T-helper 1 cell treated with Interleukin-12 subunit alpha and Interleukin-12 subunit beta and Interleukin-4 antibody, amounts not matched to agents 30 μg/mL and 1 μg/mL, for 36 hours (primary cell): ENCODE measurements around the gene MEGF6.

ENCODE experiments used
- H3K27ac Mint-ChIP-seq: one replicate; pipeline ENCODE4 v1.8.0; 2021; ENCODE audit warnings: mild to moderate bottlenecking, mixed read lengths
- H3K27me3 Mint-ChIP-seq: one replicate; pipeline ENCODE4 v1.8.0; 2021; ENCODE audit warnings: low read depth, mixed read lengths
- H3K36me3 Mint-ChIP-seq: one replicate; pipeline ENCODE4 v1.8.0; 2021; ENCODE audit warnings: low read depth, mixed read lengths
- H3K4me1 Mint-ChIP-seq: one replicate; pipeline ENCODE4 v1.8.0; 2021; ENCODE audit warnings: low read depth, mixed read lengths
- H3K4me3 Mint-ChIP-seq: one replicate; pipeline ENCODE4 v1.8.0; 2021; ENCODE audit warnings: mild to moderate bottlenecking, moderate library complexity, mixed read lengths
- H3K9me3 Mint-ChIP-seq: one replicate; pipeline ENCODE4 v1.8.0; 2021; ENCODE audit warnings: mixed read lengths

Gene MEGF6

DNA sequence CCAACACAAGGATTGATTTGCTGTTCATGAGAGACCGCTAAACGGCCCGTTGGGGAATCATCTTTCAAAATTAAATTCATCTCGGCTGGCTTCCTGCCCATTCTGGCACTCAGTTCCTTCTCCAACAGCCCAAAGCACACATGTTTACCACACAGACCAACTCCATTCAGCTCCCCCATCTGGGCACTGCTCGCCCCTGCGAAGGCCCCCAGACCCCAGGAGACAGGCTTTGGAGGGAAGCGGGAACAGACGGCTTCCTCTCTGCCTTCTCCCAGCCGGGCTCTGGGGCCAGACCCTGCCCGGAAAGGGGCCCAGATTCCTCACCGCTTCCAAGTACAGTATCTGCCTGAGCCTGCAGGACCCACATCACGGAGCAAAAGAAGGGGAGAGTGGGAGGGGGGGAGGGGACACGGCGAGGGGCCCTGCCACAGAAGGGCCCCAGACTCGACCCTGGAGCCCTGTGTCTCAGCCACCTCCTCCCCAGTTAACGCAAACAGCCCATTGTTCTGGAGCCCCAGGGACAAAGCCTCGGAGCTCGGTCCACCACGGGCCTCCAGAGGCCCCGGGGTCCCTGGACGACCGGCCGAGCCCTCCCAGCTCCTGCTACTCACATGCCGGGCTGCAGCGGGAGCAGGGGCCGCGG lies 660 bp downstream of the MEGF6 start:
- Mint-ChIP-seq H3K27me3 (peaks cover 32% of the 10 kb centered on the region), H3K36me3 (no peaks in the 10 kb centered on the region), H3K4me1 (no peaks in the 10 kb centered on the region), H3K9me3 (no peaks in the 10 kb centered on the region), H3K27ac (no peak overlapping the region), H3K4me3 (no peak overlapping the region)

DNA sequence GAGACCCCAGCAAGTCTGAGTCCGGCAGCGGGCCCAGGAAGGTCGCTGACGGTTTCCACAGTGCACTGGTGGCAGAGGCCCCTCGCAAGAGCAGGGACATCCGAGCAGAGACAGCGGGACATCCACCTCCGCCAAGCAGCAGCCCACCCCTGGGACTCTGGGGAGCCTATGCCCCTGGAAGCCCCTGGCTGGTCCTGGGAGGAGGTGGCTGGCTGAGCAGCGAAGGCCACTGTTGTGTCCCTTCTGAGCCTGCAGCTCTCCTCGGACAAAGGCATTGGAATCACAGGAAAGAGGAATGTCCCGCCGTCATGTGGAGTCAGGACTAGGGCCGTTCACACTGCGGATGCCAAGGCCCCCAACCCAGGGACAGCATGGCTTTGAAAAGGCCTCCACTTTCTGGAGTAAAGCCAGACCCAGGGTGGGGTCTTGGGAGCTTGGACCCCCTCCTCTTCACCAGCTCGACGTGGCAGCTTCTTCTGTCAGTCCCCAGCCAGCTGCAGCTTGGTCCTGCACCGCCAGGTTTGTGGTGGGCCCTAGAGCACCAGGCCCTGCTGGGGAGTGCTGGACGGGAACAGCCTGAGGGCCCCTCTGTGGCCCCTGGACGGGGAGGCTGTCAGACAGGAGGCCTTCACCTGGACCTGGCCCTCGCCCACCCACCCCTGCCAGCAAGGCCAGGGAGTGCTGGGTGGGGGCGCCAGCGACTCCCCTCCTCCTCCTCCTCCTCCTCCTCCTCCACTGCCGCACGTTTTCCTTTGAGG lies 1.4 kb downstream of the MEGF6 start:
- no peaks in the 10 kb centered on the region for H3K4me1 Mint-ChIP-seq
- no peaks in the 10 kb centered on the region for H3K9me3 Mint-ChIP-seq
- H3K36me3 Mint-ChIP-seq = no peaks in the 10 kb centered on the region
- H3K4me3 Mint-ChIP-seq = no peak overlapping the region
- H3K27me3 Mint-ChIP-seq = peaks cover 30% of the 10 kb centered on the region
- no peak overlapping the region for H3K27ac Mint-ChIP-seq

DNA sequence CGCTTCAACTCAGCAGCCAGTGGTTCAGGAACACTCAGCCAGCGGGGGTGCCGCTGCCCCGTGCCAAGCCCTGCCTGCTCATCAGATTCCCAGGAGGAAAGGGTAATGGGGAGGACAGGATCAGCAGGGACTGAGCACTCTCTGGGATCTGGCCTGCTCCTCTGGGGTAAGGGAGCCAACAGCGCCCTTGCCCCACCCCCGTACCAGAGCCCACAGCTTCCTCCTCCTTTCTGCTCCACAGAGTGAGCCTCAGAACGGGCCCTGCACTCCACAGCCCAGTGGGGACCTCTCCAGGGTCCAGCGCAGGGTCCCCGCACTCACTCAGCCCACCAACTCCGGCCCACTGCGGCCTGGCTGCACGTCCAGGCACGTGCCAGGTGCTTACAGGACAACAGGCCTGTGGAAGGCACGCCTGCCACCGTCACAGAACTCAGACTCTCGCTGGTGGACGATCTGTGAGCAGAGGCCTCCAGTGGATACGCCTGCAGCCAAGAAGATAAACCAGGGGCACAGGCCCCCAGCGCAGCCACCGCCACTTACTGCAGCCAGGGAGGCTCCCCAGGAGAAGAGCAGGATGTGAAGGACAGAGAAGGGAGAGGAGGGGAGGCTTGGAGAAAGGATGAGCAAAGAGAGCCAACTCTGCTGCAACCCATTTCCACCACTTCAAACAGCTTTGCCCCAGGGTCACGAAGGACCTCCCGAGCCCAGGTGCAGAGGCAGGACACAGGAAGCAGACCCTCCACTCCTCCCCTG lies 2.1 kb downstream of the MEGF6 start:
- no peaks in the 10 kb centered on the region for H3K4me1 Mint-ChIP-seq
- no peaks in the 10 kb centered on the region for H3K36me3 Mint-ChIP-seq
- peaks cover 24% of the 10 kb centered on the region for H3K27me3 Mint-ChIP-seq
- H3K4me3 Mint-ChIP-seq = no peak overlapping the region
- H3K27ac Mint-ChIP-seq = no peak overlapping the region
- no peaks in the 10 kb centered on the region for H3K9me3 Mint-ChIP-seq

DNA sequence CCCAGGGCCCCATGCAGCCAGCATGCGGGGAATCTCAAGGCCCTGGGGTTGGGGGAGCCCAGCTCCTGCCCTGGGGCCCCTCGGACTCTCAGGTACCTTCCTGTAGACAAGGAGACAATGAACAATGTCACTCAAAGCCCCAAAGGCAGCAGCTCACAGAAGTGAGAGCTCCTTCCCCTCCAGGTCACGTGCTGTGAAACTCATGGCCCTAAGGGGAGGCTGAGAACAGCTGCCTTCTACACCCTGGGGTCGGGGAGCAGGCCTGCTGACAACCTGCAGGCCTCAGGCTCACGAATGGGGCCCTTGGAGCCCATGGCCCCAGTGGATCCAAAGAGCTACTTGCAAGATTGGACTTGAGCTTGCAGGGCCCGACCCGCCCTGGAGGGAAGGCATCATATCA lies 3.2 kb downstream of the MEGF6 start:
- H3K4me3 Mint-ChIP-seq = no peak overlapping the region
- H3K9me3 Mint-ChIP-seq = no peaks in the 10 kb centered on the region
- H3K27me3 Mint-ChIP-seq = peaks cover 17% of the 10 kb centered on the region
- H3K4me1 Mint-ChIP-seq = no peaks in the 10 kb centered on the region
- H3K36me3 Mint-ChIP-seq = no peaks in the 10 kb centered on the region
- no peak overlapping the region for H3K27ac Mint-ChIP-seq

DNA sequence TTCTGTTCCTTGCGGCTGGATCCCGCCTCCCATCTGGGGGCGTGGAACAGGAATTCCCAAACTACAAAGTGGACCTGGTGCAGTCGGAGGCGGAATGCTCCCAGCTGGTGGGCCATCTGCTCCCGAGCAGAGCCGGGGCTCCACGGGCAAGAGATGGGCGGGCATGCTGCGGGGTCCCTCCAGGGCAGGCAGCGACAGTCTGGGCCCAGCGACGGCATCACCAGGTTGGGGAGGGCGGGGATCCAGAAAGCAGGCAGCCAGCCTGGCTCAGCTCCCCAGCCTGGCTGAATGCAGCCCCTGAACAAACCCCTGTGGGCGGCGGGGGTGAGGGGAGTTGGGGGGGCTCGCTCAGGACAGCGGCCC lies 3.6 kb downstream of the MEGF6 start:
- H3K4me3 Mint-ChIP-seq = no peak overlapping the region
- no peaks in the 10 kb centered on the region for H3K4me1 Mint-ChIP-seq
- no peaks in the 10 kb centered on the region for H3K9me3 Mint-ChIP-seq
- no peak overlapping the region for H3K27ac Mint-ChIP-seq
- H3K27me3 Mint-ChIP-seq = peaks cover 17% of the 10 kb centered on the region
- H3K36me3 Mint-ChIP-seq = no peaks in the 10 kb centered on the region

DNA sequence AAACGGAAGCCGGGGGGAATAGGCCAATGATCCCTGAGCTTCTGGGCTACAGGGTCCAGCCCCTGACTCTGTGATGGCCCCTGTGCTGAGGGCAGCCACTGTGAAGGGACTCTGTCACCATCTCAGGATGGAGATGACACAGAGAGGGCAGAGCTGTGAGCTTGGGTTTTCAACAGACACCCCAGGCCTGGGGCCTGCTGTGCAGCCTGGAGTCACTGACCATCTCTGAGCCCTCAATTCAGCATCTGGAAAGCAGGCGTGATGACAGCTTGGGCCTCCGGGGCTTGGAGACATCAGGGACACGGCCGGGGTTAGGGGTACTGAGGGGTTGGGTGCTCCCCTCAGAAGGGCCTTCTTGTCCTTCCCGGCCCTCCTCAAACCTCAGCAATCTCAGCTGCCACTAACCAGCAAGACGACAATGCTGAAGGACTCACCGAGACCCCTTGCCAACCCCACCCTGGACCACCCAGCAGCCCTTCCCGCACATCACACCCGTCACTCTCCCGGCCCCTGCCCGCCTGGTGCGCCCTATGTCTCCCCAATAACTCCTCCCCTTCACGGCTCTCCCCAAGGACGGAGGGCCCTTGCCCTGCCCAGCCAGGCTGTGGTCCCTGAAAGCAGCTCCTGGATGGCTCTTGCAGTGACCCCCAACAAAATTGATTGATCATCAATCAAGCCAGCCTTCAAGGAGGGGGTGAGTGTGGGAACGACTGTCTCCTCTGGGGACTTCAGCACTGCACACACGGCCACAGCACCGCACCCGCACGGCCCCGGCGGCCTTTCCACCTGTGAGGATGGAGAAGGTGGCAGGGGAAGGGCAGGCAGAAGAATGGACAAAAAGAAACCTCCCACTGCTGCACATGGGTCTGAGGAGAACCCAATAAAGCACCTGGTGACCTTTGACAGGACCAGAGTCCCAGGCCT lies 4.3 kb downstream of the MEGF6 start:
- H3K27me3 Mint-ChIP-seq = peaks cover 14% of the 10 kb centered on the region
- no peaks in the 10 kb centered on the region for H3K36me3 Mint-ChIP-seq
- no peaks in the 10 kb centered on the region for H3K4me1 Mint-ChIP-seq
- no peaks in the 10 kb centered on the region for H3K9me3 Mint-ChIP-seq
- no peak overlapping the region for H3K4me3 Mint-ChIP-seq
- H3K27ac Mint-ChIP-seq = no peak overlapping the region

DNA sequence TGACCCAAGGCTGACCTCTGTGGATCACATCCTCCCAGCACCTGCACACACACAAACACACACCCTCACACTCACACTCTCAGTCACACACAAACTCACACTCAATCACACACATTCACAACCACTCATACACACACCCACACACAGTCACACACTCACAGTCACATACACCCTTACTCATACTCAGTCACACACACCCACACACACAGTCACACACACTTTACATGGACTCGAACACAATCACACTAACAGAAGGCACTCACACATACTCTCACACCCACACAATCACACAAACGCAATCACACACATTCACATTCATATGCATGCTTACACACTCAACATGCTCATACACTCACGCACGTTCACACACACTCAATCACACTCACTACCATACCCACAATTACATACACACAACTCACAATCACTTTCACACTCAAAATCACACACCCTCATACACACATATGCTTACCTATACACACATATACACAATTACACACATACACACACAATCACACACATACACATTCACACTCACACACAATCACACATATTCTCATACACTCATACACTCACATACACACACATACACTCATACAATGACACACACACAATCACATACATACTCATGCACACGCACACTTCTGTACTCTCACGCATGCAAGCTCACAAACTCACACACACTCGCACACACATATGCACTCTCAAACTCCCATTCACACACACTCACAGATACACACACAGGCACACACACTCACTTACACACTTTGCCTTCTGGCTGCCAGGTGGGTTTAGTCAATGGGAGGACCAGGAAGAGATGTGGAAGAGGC lies 6.1 kb downstream of the MEGF6 start:
- no peak overlapping the region for H3K4me3 Mint-ChIP-seq
- H3K4me1 Mint-ChIP-seq = no peaks in the 10 kb centered on the region
- H3K27ac Mint-ChIP-seq = no peak overlapping the region
- H3K9me3 Mint-ChIP-seq = no peaks in the 10 kb centered on the region
- H3K27me3 Mint-ChIP-seq = peaks cover 4% of the 10 kb centered on the region
- no peaks in the 10 kb centered on the region for H3K36me3 Mint-ChIP-seq

DNA sequence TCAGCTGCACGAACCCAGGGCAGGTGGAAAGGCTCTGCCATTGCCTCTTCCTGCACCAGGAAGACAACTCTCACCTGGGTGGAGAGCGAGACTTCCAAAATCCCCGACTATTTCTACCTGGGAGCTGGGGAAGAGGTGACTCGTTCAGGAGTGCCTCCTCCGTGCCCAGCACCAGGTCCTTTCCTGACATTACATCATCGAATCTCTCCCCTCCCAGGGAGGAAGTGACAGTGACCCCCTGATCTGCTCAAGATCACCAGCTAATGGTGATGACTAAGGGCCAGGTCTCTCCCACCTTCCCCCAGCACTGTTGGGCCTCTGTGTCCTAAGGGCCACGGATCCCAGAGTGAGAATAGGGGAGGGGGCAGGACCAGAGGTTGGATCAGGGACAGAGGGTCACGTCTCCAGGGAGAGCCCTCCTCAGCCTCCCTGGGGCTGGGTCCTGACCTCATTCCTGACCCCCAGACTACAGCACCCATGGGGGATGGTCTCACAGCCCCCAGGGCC lies 6.8 kb downstream of the MEGF6 start:
- H3K27ac Mint-ChIP-seq = no peak overlapping the region
- no peak overlapping the region for H3K4me3 Mint-ChIP-seq
- no peaks in the 10 kb centered on the region for H3K36me3 Mint-ChIP-seq
- no peaks in the 10 kb centered on the region for H3K4me1 Mint-ChIP-seq
- H3K27me3 Mint-ChIP-seq = peaks cover 4% of the 10 kb centered on the region
- H3K9me3 Mint-ChIP-seq = no peaks in the 10 kb centered on the region

DNA sequence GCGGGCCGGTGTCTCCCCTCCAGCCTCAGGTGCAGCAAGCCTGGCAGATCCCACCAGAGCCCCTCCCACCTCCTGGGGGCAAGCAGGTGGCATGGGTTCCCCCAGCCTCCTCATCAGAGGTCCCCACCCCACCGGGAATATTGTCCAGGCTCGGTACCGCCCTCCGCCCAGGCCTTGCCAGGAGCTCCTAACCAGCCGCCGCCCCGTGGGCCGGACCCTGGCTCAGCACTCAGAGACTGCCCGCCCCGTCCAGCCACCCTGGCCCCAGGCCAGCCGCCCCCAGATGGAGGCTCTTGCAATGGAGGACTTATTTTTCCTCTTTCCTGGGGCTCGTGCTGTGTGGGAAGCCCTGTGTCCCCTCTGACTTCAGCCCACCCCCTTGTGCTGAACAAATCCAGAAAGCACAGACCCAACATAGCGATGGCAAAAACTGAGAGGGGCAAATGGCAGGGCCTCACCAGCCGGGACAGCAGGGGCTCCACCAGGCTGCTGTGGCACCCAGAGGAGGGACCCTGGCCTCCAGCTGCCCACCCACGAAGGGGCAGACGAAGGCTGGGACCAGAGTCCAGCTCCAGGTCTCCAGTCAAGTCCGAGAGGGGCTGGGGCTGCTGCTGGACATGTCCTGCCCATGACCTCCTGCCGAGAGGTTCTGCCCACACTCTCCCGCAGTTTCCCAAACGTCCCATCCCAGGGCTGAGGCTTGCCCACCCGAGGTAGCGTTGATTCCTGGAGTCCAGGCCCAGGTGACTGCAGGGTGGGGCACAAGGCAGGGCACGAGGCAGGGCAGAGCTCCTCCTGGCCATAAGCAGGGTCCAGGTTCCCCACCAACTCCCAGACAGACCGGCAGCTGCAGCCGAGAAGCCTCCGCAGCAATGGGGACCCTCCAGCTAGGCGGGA lies 7.5 kb downstream of the MEGF6 start:
- H3K4me1 Mint-ChIP-seq = no peaks in the 10 kb centered on the region
- H3K4me3 Mint-ChIP-seq = no peak overlapping the region
- no peaks in the 10 kb centered on the region for H3K9me3 Mint-ChIP-seq
- no peaks in the 10 kb centered on the region for H3K36me3 Mint-ChIP-seq
- H3K27ac Mint-ChIP-seq = no peak overlapping the region
- no peaks in the 10 kb centered on the region for H3K27me3 Mint-ChIP-seq

DNA sequence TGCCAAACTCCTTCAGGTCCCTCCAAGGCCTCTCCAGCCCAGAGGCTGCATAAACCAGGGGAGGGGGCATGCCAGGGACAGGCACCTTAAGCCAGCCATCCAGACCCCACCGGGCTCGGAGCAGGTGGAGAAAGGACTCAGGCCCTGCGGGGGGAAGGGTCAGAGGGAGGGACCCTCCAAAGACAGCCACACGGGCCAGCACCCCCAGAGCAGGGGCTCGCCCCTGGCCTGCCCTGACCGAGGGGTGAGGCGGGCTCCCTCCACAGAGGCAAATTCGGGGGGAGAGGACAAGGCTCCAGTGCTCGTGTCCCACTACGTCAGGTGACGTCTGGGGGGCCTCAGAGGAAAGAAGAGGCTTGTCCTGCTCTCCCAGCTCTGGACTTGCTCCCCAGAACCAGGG lies 8.2 kb downstream of the MEGF6 start:
- H3K36me3 Mint-ChIP-seq = no peaks in the 10 kb centered on the region
- H3K9me3 Mint-ChIP-seq = no peaks in the 10 kb centered on the region
- no peak overlapping the region for H3K27ac Mint-ChIP-seq
- H3K4me3 Mint-ChIP-seq = no peak overlapping the region
- H3K4me1 Mint-ChIP-seq = no peaks in the 10 kb centered on the region
- H3K27me3 Mint-ChIP-seq = no peaks in the 10 kb centered on the region

DNA sequence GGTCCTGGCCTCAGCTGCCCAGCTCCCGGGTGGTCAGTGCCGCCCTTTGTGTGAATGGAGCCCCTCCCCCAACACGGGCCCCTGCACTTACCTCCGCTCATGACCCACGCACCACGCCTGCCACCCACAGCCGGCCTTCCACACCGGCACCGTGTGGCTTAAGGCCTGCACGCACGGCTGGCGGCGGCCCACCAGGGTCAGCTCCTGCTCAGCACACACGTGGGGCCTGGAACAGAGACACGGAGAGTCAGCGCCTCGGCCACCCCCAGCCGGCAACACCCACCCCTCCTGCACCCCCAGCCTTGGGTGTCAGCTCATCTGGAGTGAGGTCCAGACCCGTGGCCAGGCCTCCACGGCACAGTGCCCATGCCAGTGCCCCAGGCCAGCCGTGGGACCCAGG lies 8.9 kb downstream of the MEGF6 start:
- no peak overlapping the region for H3K4me3 Mint-ChIP-seq
- no peak overlapping the region for H3K27ac Mint-ChIP-seq
- H3K9me3 Mint-ChIP-seq = no peaks in the 10 kb centered on the region
- H3K36me3 Mint-ChIP-seq = no peaks in the 10 kb centered on the region
- peaks cover 5% of the 10 kb centered on the region for H3K4me1 Mint-ChIP-seq
- H3K27me3 Mint-ChIP-seq = peaks cover 3% of the 10 kb centered on the region

DNA sequence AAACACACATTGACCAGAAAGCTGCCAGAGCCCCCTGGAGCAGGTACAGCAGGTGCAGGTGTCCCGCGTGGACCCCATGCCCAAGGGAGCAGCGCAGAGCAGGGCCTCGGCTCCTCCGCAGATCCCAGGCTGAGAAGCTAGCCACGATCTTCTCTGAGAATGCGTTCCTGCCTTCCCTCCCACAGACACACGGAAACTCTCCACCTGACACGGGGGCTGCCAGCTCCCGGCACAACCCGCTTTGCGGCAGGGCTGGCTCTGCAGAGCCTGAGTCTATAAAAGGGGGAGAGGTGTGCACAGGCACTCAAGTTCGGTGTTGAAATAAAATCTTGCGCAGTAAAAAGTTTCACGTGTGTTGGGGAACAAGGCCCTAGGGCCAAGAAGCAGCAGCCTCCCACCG lies 9.6 kb downstream of the MEGF6 start:
- Mint-ChIP-seq H3K27me3 (peaks cover 3% of the 10 kb centered on the region), H3K4me1 (peaks cover 7% of the 10 kb centered on the region), H3K9me3 (no peaks in the 10 kb centered on the region), H3K27ac (no peak overlapping the region), H3K36me3 (no peaks in the 10 kb centered on the region), H3K4me3 (no peak overlapping the region)

DNA sequence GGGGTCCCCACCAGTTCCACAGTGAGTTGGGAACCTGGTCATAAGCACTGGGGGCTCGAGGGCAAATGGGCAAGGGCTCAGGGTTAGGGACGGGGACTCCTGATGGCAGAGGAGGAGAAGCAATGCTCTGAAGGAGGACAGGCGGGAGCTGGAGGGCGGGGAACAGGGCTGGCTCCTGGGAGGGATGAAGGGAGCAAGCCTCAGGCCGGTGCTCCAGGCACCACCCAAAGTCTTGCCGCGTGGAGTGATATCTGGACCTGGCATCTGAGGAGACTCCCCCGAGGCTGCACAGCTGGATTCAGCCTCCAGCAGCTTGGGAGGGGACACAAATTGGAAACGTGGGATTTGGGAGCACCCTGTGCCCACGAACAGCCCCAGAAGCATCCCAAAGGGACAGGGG lies 11.0 kb downstream of the MEGF6 start:
- H3K36me3 Mint-ChIP-seq = no peaks in the 10 kb centered on the region
- peaks cover 7% of the 10 kb centered on the region for H3K4me1 Mint-ChIP-seq
- H3K27ac Mint-ChIP-seq = no peak overlapping the region
- peaks cover 3% of the 10 kb centered on the region for H3K27me3 Mint-ChIP-seq
- no peaks in the 10 kb centered on the region for H3K9me3 Mint-ChIP-seq
- H3K4me3 Mint-ChIP-seq = no peak overlapping the region
